ENCODE results near the gene CBL. TPM values are rescaled to one million over a fixed set of nuclear protein-coding genes. Genes with fewer than 3 reads are reported as not detected.

The CBL gene
- total RNA-seq, 2 experiments from 2014 or later = 19.2 to 59.1 TPM

DNA sequence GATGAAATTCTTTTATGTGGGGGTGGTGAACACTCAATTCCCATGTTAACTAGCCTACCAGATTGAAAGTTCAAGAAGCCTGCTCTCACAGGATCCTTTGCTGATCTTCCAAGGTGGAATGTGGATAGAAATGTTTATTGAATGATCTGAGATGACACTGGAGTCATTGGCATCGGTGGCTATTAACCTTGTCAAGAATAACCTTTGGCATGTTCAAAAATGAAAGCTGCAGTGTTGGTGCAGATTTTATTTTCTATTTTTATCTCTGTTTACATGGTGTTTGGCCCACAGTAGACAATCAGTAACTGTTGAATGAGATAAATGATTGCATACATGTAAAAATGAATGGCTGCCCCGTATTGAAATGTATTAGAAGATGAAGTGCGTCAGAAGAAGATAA, 91.8 kb downstream of the CBL start:
- no peak overlapping the region for H3K27ac ChIP-seq (ENCODE audit: low read depth, low read length, poor library complexity, severe bottlenecking)
- no peaks in the 10 kb centered on the region for H3K79me2 ChIP-seq (ENCODE audit: insufficient read depth, low read depth, low read length)
- CTCF ChIA-PET (ENCODE audit: unreplicated experiment) = interaction anchor here (0.8 kb wide), 1 partner anchor 101 kb away, joined by 3 read pairs; no protein-coding TSS in a partner anchor
- H3K4me3 ChIP-seq (ENCODE audit: low read depth, low read length, poor library complexity, severe bottlenecking) = no peak overlapping the region
- BruUV-seq (replicated peaks) = no TSS peak
- H3K9me2 ChIP-seq (ENCODE audit: insufficient read depth, low read length) = no peaks in the 10 kb centered on the region
- no peak overlapping the region for H3K4me2 ChIP-seq (ENCODE audit: low read length)
- H3K9me3 ChIP-seq (ENCODE audit: low read length) = no peaks in the 10 kb centered on the region
- H4K20me1 ChIP-seq (ENCODE audit: insufficient read depth, low read length) = no peaks in the 10 kb centered on the region
- H2AFZ ChIP-seq (ENCODE audit: low read length) = no peak overlapping the region
- TF ChIP-seq, protein P1, sequence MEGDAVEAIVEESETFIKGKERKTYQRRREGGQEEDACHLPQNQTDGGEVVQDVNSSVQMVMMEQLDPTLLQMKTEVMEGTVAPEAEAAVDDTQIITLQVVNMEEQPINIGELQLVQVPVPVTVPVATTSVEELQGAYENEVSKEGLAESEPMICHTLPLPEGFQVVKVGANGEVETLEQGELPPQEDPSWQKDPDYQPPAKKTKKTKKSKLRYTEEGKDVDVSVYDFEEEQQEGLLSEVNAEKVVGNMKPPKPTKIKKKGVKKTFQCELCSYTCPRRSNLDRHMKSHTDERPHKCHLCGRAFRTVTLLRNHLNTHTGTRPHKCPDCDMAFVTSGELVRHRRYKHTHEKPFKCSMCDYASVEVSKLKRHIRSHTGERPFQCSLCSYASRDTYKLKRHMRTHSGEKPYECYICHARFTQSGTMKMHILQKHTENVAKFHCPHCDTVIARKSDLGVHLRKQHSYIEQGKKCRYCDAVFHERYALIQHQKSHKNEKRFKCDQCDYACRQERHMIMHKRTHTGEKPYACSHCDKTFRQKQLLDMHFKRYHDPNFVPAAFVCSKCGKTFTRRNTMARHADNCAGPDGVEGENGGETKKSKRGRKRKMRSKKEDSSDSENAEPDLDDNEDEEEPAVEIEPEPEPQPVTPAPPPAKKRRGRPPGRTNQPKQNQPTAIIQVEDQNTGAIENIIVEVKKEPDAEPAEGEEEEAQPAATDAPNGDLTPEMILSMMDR (conservative IDR thresholded peaks at IDR 0.05; ENCODE audit: low read length) = no peak
- no peak for TF ChIP-seq EZH2phosphoT487 (IDR thresholded peaks at IDR 0.05; ENCODE audit: borderline replicate concordance, low read depth, low read length)
- peaks cover 84% of the 10 kb centered on the region for H3K36me3 ChIP-seq (ENCODE audit: insufficient read depth, low read length)
- intact Hi-C loops (cut with micrococcal nuclease; ENCODE audit: unreplicated experiment) = no loop called here
- POLR2A ChIA-PET = no interaction called here
- no peaks in the 10 kb centered on the region for H3K4me1 ChIP-seq (ENCODE audit: insufficient read depth, low read length, poor library complexity, severe bottlenecking)
- DNase-seq (ENCODE audit: low spot score) = no peak

DNA sequence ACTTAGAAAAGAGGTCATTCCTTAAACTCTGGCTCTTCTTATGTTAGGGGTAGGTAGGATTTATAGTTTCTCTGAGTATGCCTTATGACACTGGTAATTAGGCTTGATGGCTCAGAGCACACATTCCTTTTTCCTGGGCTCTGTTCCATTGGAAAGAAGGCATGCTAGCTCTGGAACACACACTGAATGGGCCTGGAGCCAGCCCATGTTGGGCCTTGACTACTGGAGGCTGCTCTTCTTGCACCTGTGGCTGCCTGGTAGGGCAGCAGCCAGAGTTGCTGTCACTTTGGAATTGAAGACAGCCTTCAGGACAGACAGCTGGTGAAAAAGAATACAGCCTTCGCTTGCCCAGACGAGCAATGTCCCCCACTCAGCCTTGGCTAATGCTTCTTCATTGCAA, 92.6 kb downstream of the CBL start:
- Histone ChIP-seq H3K4me2 (ENCODE audit: low read length) (no peak overlapping the region), H3K9me3 (ENCODE audit: low read length) (no peaks in the 10 kb centered on the region), H3K9me2 (ENCODE audit: insufficient read depth, low read length) (no peaks in the 10 kb centered on the region), H3K4me3 (ENCODE audit: low read depth, low read length, poor library complexity, severe bottlenecking) (no peak overlapping the region), H3K79me2 (ENCODE audit: insufficient read depth, low read depth, low read length) (no peaks in the 10 kb centered on the region), H3K4me1 (ENCODE audit: insufficient read depth, low read length, poor library complexity, severe bottlenecking) (no peaks in the 10 kb centered on the region), H3K36me3 (ENCODE audit: insufficient read depth, low read length) (peaks cover 85% of the 10 kb centered on the region), H4K20me1 (ENCODE audit: insufficient read depth, low read length) (no peaks in the 10 kb centered on the region), H2AFZ (ENCODE audit: low read length) (no peak overlapping the region), H3K27ac (ENCODE audit: low read depth, low read length, poor library complexity, severe bottlenecking) (no peak overlapping the region)
- intact Hi-C loops (cut with micrococcal nuclease; ENCODE audit: unreplicated experiment) = no loop called here
- no TSS peak for BruUV-seq (replicated peaks)
- ChIA-PET POLR2A (no interaction called here), CTCF (ENCODE audit: unreplicated experiment) (no interaction called here)
- DNase-seq (ENCODE audit: low spot score) = no peak
- TF ChIP-seq, protein P1 (conservative IDR thresholded peaks at IDR 0.05; ENCODE audit: low read length) = no peak
- TF ChIP-seq EZH2phosphoT487 (IDR thresholded peaks at IDR 0.05; ENCODE audit: borderline replicate concordance, low read depth, low read length) = no peak

DNA sequence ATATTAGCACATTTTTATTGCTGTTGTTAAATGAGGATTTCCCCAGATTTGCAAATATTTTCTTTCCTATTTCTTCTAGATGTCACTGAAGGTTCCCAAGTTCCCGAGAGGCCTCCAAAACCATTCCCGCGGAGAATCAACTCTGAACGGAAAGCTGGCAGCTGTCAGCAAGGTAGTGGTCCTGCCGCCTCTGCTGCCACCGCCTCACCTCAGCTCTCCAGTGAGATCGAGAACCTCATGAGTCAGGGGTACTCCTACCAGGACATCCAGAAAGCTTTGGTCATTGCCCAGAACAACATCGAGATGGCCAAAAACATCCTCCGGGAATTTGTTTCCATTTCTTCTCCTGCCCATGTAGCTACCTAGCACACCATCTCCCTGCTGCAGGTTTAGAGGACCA, 93.3 kb downstream of the CBL start:
- ChIA-PET CTCF (ENCODE audit: unreplicated experiment) (interaction anchor here (0.9 kb wide), 1 partner anchor 23 kb away, joined by 3 read pairs; no protein-coding TSS in a partner anchor), POLR2A (no interaction called here)
- no peak overlapping the region for H3K4me2 ChIP-seq (ENCODE audit: low read length)
- H2AFZ ChIP-seq (ENCODE audit: low read length) = no peak overlapping the region
- intact Hi-C loops (cut with micrococcal nuclease; ENCODE audit: unreplicated experiment) = no loop called here
- no peaks in the 10 kb centered on the region for H3K79me2 ChIP-seq (ENCODE audit: insufficient read depth, low read depth, low read length)
- H3K27ac ChIP-seq (ENCODE audit: low read depth, low read length, poor library complexity, severe bottlenecking) = no peak overlapping the region
- no peaks in the 10 kb centered on the region for H3K9me2 ChIP-seq (ENCODE audit: insufficient read depth, low read length)
- H3K36me3 ChIP-seq (ENCODE audit: insufficient read depth, low read length) = peaks cover 88% of the 10 kb centered on the region
- H3K4me3 ChIP-seq (ENCODE audit: low read depth, low read length, poor library complexity, severe bottlenecking) = no peak overlapping the region
- BruUV-seq (replicated peaks) = no TSS peak
- no peaks in the 10 kb centered on the region for H4K20me1 ChIP-seq (ENCODE audit: insufficient read depth, low read length)
- H3K4me1 ChIP-seq (ENCODE audit: insufficient read depth, low read length, poor library complexity, severe bottlenecking) = no peaks in the 10 kb centered on the region
- no peaks in the 10 kb centered on the region for H3K9me3 ChIP-seq (ENCODE audit: low read length)
- TF ChIP-seq, protein P1 (conservative IDR thresholded peaks at IDR 0.05; ENCODE audit: low read length) = no peak
- TF ChIP-seq EZH2phosphoT487 (IDR thresholded peaks at IDR 0.05; ENCODE audit: borderline replicate concordance, low read depth, low read length) = no peak
- DNase-seq (ENCODE audit: low spot score) = no peak
